K562 (cell line): ENCODE results near the gene SCARB2. TPM values are rescaled to one million over a fixed set of nuclear protein-coding genes. Genes with fewer than 3 reads are reported as not detected.

Experiments
- CCNT2 ChIP-seq: IDR thresholded peaks from 2 replicates; pipeline ENCODE4 v1.6.1; 2011; ENCODE audit warnings: borderline replicate concordance, low read depth, mild to moderate bottlenecking, moderate library complexity, mixed read lengths, low read length; ENCODE audit not compliant: insufficient read length; ENCODE audit errors: extremely low read depth
- DACH1 ChIP-seq: fragments of 450-650 bp; IDR thresholded peaks from 2 replicates; pipeline ENCODE4 v1.6.1; 2018; ENCODE audit not compliant: partially characterized antibody
- ELK1 ChIP-seq: sonication (generic); formaldehyde crosslinking; IDR thresholded peaks from 2 replicates; pipeline ENCODE4 v1.8.1; 2022; ENCODE audit warnings: missing genetic modification reagents
- FOXJ3 ChIP-seq: sonication (generic); formaldehyde crosslinking; IDR thresholded peaks from 2 replicates; pipeline ENCODE4 v1.4.0; 2020; ENCODE audit warnings: mild to moderate bottlenecking, missing genetic modification reagents
- HDGF ChIP-seq: fragments of 450-650 bp; IDR thresholded peaks from 2 replicates; pipeline ENCODE4 v1.6.1; 2016
- HMGN3 ChIP-seq: IDR thresholded peaks from 2 replicates; pipeline ENCODE4 v1.6.1; 2011; ENCODE audit warnings: borderline replicate concordance, low read depth, mild to moderate bottlenecking, mixed read lengths, low read length; ENCODE audit not compliant: insufficient read length; ENCODE audit errors: extremely low read depth
- KDM1A ChIP-seq, 2 experiments: fragments of 450-650 bp; IDR thresholded peaks; 2 replicates each; pipeline ENCODE4 v1.6.1; 2016; ENCODE audit warnings: mild to moderate bottlenecking in 2 of 2
- MBD2 ChIP-seq: sonication (generic); IDR thresholded peaks from 2 replicates; pipeline ENCODE4 v1.6.1; 2016; ENCODE audit warnings: low read depth, borderline replicate concordance
- MXD1 ChIP-seq: fragments of 250-450 bp; sonication (Bioruptor Pico); IDR thresholded peaks from 2 replicates; pipeline ENCODE4 v1.8.0; 2021; ENCODE audit warnings: borderline replicate concordance, mild to moderate bottlenecking, moderate library complexity; ENCODE audit not compliant: poor library complexity, severe bottlenecking
- NFYB ChIP-seq: IDR thresholded peaks from 2 replicates; pipeline ENCODE4 v1.6.1; 2011; ENCODE audit warnings: mild to moderate bottlenecking, moderate library complexity; ENCODE audit not compliant: insufficient read length; ENCODE audit errors: extremely low read depth
- POLR2H ChIP-seq: IDR thresholded peaks from 2 replicates; pipeline ENCODE4 v1.6.1; 2016; ENCODE audit warnings: missing genetic modification characterization, low read depth, mild to moderate bottlenecking, control low read depth, missing compliant biosample characterization, moderate library complexity
- TAF7 ChIP-seq: fragments of 450-650 bp; IDR thresholded peaks from 2 replicates; pipeline ENCODE4 v1.6.1; 2016; ENCODE audit warnings: missing genetic modification characterization, missing compliant biosample characterization
- TEAD4 ChIP-seq, 2 experiments: sonication (generic) in 1 of 2; formaldehyde crosslinking in 1 of 2; IDR thresholded peaks; 2 replicates each; pipeline versions ENCODE4 v1.6.1 to v1.8.0; 2012 to 2022; ENCODE audit warnings: borderline replicate concordance in 1 of 2, inconsistent platforms in 1 of 2, low read length in 1 of 2, mild to moderate bottlenecking in 1 of 2, missing genetic modification reagents in 1 of 2
- ZBTB7A ChIP-seq: IDR thresholded peaks from 2 replicates; pipeline ENCODE4 v1.6.1; 2011; ENCODE audit warnings: low read depth, mild to moderate bottlenecking, low read length, moderate library complexity, borderline replicate concordance; ENCODE audit not compliant: control insufficient read depth
- ZFP91 ChIP-seq: sonication (generic); formaldehyde crosslinking; IDR thresholded peaks from 2 replicates; pipeline ENCODE4 v1.8.0; 2022; ENCODE audit warnings: mild to moderate bottlenecking, missing genetic modification reagents
- ZNF232 ChIP-seq: sonication (generic); formaldehyde crosslinking; IDR thresholded peaks from 2 replicates; pipeline ENCODE4 v1.8.0; 2022; ENCODE audit warnings: mild to moderate bottlenecking, missing genetic modification reagents
- ZNF277 ChIP-seq: fragments of 250-450 bp; sonication (Bioruptor Pico); IDR thresholded peaks from 2 replicates; pipeline ENCODE4 v1.8.0; 2022; ENCODE audit warnings: inconsistent platforms, mild to moderate bottlenecking, moderate library complexity, borderline replicate concordance
- ZNF280A ChIP-seq: fragments of 450-650 bp; IDR thresholded peaks from 2 replicates; pipeline ENCODE4 v1.6.1; 2018; ENCODE audit warnings: mild to moderate bottlenecking, low read depth; ENCODE audit not compliant: partially characterized antibody
- ZNF785 ChIP-seq: fragments of 250-450 bp; sonication (Bioruptor Pico); IDR thresholded peaks from 2 replicates; pipeline ENCODE4 v1.4.0; 2020; ENCODE audit warnings: mild to moderate bottlenecking
- ZNF830 ChIP-seq: fragments of 250-450 bp; sonication (Bioruptor Pico); IDR thresholded peaks from 2 replicates; pipeline ENCODE4 v1.5.0; 2021; ENCODE audit warnings: mild to moderate bottlenecking
- polyA plus RNA-seq, 8 experiments: library from polyadenylated mRNA; depleted of rRNA in 4 of 8; stranded (reverse) in 5 of 8; unstranded in 3 of 8; fragments of >200 nt; fragmentation: Nextera tagmentation in 2 of 8; fragmentation: Illumina TruSeq in 1 of 8; extraction: Ambion mirVana in 2 of 8; extraction: Trizol in 1 of 8; gene quantifications; 2 replicates each; pipeline versions ENCODE4 v1.2.1 to v1.2.3, GENCODE V29; 2011 to 2014; ENCODE audit warnings: inconsistent platforms in 1 of 8, missing spikeins in 1 of 8
- total RNA-seq, 7 experiments: library from RNA; depleted of rRNA in 6 of 7; stranded (reverse); fragments of >200 nt in 6 of 7; fragmentation: Illumina TruSeq in 2 of 7; extraction: Trizol in 2 of 7; gene quantifications; 2 replicates each; pipeline versions ENCODE4 v1.2.1 to v1.2.3, GENCODE V29; 2011 to 2021; ENCODE audit warnings: low replicate concordance in 1 of 7

SCARB2 gene
- total and polyA plus RNA-seq, 9 of the 15 experiments (the other 6 are each of a cell fraction or from before 2014, with no cell fraction given): 6.1 to 25.8 (median 17.8) TPM

GRCh38 chr4:76148142-76148865 is 65.3 kb downstream of the SCARB2 start, which contains the start of gene NUP54 (continued):
- TF ChIP-seq ELK1 (CRISPR knock-in tag): no peak
- TF ChIP-seq ZNF830 (CRISPR knock-in tag): no peak
- TF ChIP-seq HDGF: no peak
- TF ChIP-seq ZNF277 (CRISPR knock-in tag): no peak
- peak; percentile 52 for TF ChIP-seq TEAD4 (IDR thresholded peaks at IDR 0.05; ENCODE audit: low read length)
- no peak for TF ChIP-seq TEAD4 (CRISPR knock-in tag; IDR thresholded peaks at IDR 0.05; ENCODE audit: borderline replicate concordance)
- TF ChIP-seq DACH1: no peak
- no peak for TF ChIP-seq ZNF785
- peak; percentile 87; the same call in 1 of the 2 replicates for TF ChIP-seq ZNF232 (CRISPR knock-in tag)
- peak; percentile 92 for TF ChIP-seq TAF7 (tag)
- TF ChIP-seq ZNF280A: no peak
- TF ChIP-seq POLR2H (tag): peak; percentile 84
- TF ChIP-seq FOXJ3 (CRISPR knock-in tag): no peak
- TF ChIP-seq NFYB: no peak
- TF ChIP-seq ZFP91: no peak
- peak; percentile 85 for TF ChIP-seq ZBTB7A
- peak; percentile 56 for TF ChIP-seq CCNT2
- TF ChIP-seq MXD1 (CRISPR knock-in tag): peak; percentile 62
- peak; percentile 81; the same call in 1 of the 2 replicates for TF ChIP-seq MBD2
- TF ChIP-seq HMGN3: no peak
- TF ChIP-seq KDM1A (IDR thresholded peaks at IDR 0.05): no peak
